ENCODE results near the gene L3MBTL3. TPM values are rescaled to one million over a fixed set of nuclear protein-coding genes. Genes with fewer than 3 reads are reported as not detected.
"Not testable (repeated sequence)": the region's sequence is repeated elsewhere in the genome, so short reads cannot be mapped to it uniquely, and the experiment has no call there.

L3MBTL3 gene
- total RNA-seq, 2 experiments from 2014 or later = 13.5 to 17.1 TPM

DNA sequence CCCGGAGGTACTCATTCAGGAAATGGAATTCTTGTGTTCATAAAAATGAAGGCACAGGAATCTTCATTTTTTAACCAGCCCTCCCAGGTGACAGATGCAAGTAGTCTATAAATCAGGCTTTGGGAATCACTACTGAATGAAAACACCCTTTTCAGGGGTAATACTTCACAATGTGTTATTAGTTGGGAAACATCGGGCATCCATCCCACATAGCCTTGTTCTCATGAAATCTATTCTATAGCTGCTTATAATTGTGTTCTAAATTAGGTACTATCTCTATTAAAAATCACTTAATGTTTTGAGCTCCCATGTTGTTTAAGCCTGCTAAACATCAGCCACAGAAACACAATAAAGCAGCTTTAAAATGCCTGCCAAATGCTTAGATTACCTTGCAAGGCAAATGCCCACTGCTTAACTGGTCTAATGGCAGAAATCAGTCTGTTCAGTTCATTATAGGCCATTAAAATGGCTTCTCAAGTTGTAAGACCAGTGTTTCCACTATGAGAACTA lies 94.9 kb downstream of the L3MBTL3 start:
- ChIA-PET POLR2A (no interaction called here), CTCF (interaction anchor here (1.0 kb wide), 2 partner anchors 17 to 101 kb away, joined by 3 read pairs; no protein-coding TSS in a partner anchor)
- H3K27ac Mint-ChIP-seq = no peak overlapping the region
- H3K4me3 Mint-ChIP-seq = no peak overlapping the region
- H3K27me3 Mint-ChIP-seq = no peaks in the 10 kb centered on the region
- H3K9me3 Mint-ChIP-seq = peaks cover 13% of the 10 kb centered on the region
- DNase-seq = no peak
- H3K36me3 Mint-ChIP-seq (ENCODE audit: low read depth) = peaks cover 55% of the 10 kb centered on the region
- H3K4me1 Mint-ChIP-seq = peaks cover 5% of the 10 kb centered on the region

DNA sequence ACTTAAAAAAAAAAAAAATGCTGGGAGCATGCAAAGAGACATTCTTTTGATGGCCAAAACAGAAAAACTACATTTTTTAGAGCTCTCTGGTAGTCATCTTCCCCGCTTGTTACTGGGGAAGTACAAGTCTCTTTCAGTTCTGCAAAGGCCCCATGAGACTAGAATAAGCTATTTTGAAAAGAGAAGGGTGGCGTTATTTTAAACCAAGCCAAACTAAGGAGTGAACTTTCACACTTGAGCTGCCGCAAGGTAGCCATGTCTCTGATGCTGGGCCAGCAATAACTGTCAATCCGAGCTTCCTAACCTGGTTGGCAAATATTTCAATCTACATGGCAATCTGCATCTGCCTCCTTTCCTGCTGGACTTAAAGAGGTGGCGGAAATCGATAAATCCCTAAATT lies 96.7 kb downstream of the L3MBTL3 start:
- Mint-ChIP-seq H3K4me3 (no peak overlapping the region), H3K27me3 (no peaks in the 10 kb centered on the region), H3K27ac (no peak overlapping the region), H3K36me3 (ENCODE audit: low read depth) (peaks cover 43% of the 10 kb centered on the region), H3K9me3 (peaks cover 7% of the 10 kb centered on the region), H3K4me1 (peaks cover 5% of the 10 kb centered on the region)
- DNase-seq = no peak
- ChIA-PET POLR2A (interaction anchor here (0.7 kb wide), 1 partner anchor 8 kb away, joined by 3 read pairs; no protein-coding TSS in a partner anchor), CTCF (interaction anchor here (0.6 kb wide), 1 partner anchor 81 kb away, joined by 3 read pairs; no protein-coding TSS in a partner anchor)

DNA sequence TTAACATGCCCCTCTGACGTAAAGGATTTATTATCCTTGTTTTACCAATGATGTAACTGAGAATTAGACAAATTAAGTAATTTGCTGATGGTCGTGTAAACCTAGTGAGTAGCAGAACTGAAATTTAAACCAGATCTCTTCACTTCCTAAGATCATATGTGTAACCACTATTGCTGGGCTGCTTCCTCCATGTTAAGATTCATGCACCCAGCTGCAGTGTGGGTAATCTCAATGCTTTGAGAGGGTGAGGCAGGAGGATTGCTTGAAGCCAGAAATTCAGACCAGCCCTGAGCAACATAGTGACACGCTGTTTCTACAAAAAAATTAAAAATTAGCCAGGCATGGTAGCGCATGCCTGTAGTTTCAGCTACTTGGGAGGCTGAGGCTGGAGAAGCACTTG lies 97.9 kb downstream of the L3MBTL3 start:
- DNase-seq = no peak
- peaks cover 7% of the 10 kb centered on the region for H3K9me3 Mint-ChIP-seq
- H3K4me1 Mint-ChIP-seq = peaks cover 11% of the 10 kb centered on the region
- H3K27ac Mint-ChIP-seq = no peak overlapping the region
- H3K27me3 Mint-ChIP-seq = no peaks in the 10 kb centered on the region
- ChIA-PET CTCF (no interaction called here), POLR2A (no interaction called here)
- H3K36me3 Mint-ChIP-seq (ENCODE audit: low read depth) = peaks cover 39% of the 10 kb centered on the region
- H3K4me3 Mint-ChIP-seq = no peak overlapping the region

DNA sequence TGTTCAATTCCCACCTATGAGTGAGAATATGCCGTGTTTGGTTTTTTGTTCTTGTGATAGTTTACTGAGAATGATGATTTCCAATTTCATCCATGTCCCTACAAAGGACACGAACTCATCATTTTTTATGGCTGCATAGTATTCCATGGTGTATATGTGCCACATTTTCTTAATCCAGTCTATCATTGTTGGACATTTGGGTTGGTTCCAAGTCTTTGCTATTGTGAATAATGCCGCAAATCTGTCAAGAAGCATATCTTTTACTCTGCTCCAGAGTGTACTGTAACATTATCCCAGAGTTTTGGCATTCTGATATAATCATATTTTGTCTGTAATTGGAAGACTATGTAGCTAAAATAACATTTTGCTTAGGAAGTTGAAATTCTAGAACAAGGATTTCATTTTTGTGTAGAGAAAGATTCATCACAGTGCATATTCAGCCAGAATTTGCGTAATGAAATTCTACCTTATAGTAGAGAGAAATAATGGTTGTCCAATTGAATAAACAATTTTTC lies 98.9 kb downstream of the L3MBTL3 start:
- POLR2A ChIA-PET, H3K27me3 Mint-ChIP-seq, H3K9me3 Mint-ChIP-seq, H3K27ac Mint-ChIP-seq, DNase-seq, H3K4me3 Mint-ChIP-seq, CTCF ChIA-PET: not testable (repeated sequence)
- H3K36me3 Mint-ChIP-seq (ENCODE audit: low read depth) = peaks cover 30% of the 10 kb centered on the region
- H3K4me1 Mint-ChIP-seq = peaks cover 11% of the 10 kb centered on the region

DNA sequence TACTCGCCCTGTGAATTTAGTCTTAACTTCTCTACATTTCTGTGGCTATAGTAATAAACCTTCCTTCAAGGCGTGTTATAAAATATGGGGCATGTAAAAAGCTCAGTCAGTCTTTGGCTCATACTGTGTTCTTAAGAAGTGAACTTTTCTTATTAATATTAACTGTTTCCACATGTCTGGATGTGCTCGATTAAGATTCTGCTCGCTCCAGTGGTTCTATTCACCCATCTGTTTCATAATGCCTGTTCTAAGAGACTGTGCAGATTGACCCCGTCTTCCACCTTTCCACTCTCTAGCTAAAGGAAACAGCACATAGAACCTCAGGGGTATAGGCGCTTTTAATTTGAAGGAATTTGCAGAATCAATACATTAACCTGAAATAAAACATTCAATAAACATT lies 99.9 kb downstream of the L3MBTL3 start:
- peaks cover 14% of the 10 kb centered on the region for H3K4me1 Mint-ChIP-seq
- H3K27me3 Mint-ChIP-seq = no peaks in the 10 kb centered on the region
- H3K4me3 Mint-ChIP-seq = no peak overlapping the region
- CTCF ChIA-PET = no interaction called here
- H3K9me3 Mint-ChIP-seq = peaks cover 5% of the 10 kb centered on the region
- POLR2A ChIA-PET = no interaction called here
- H3K27ac Mint-ChIP-seq = no peak overlapping the region
- DNase-seq = no peak
- peaks cover 29% of the 10 kb centered on the region for H3K36me3 Mint-ChIP-seq (ENCODE audit: low read depth)

DNA sequence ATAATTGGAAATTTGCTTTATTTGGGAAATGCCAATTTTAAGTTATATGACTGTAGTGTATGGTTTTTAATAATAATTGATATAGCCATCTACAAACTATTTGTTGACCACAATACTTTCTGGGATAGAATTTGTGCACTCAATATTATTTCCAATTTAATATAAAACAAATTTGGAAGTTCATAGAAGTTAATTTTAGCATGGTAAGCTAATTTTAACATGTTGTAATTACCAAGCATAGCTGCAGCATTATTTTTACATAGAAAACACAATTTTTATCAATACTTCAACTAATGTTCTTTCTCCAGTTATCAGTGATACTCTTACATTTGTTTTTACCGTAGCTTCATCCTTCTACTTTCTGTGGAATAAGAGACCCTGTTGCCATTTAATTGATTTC lies 100.8 kb downstream of the L3MBTL3 start:
- Mint-ChIP-seq H3K4me1 (peaks cover 14% of the 10 kb centered on the region), H3K9me3 (peaks cover 7% of the 10 kb centered on the region), H3K4me3 (no peak overlapping the region), H3K36me3 (ENCODE audit: low read depth) (peaks cover 34% of the 10 kb centered on the region), H3K27ac (no peak overlapping the region), H3K27me3 (no peaks in the 10 kb centered on the region)
- CTCF ChIA-PET = no interaction called here
- no peak for DNase-seq
- POLR2A ChIA-PET = no interaction called here

DNA sequence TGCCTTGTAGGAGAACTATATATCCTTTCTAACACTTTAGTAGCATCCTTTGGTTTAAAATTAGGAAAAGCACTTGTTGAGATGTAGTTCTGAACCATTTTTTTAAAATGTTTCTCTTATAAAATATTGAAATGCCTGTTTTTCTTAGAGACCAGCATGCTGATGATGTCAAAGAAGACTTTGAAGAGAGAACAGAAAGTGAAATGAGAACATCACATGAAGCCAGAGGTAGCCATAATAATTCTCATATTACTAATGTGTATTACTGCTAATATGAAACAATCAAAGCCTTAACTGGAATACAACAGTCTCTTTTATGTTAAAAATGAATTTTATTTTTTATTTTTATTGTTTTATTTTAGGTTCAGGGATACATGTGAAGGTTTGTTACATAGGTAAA lies 102.3 kb downstream of the L3MBTL3 start:
- H3K9me3 Mint-ChIP-seq = peaks cover 8% of the 10 kb centered on the region
- CTCF ChIA-PET = interaction anchor here (1.3 kb wide), 1 partner anchor 10 kb away, joined by 3 read pairs; no protein-coding TSS in a partner anchor
- peaks cover 14% of the 10 kb centered on the region for H3K4me1 Mint-ChIP-seq
- peaks cover 33% of the 10 kb centered on the region for H3K36me3 Mint-ChIP-seq (ENCODE audit: low read depth)
- no peak overlapping the region for H3K4me3 Mint-ChIP-seq
- POLR2A ChIA-PET = no interaction called here
- H3K27ac Mint-ChIP-seq = peak overlapping the region; percentile 25
- H3K27me3 Mint-ChIP-seq = no peaks in the 10 kb centered on the region
- no peak for DNase-seq

DNA sequence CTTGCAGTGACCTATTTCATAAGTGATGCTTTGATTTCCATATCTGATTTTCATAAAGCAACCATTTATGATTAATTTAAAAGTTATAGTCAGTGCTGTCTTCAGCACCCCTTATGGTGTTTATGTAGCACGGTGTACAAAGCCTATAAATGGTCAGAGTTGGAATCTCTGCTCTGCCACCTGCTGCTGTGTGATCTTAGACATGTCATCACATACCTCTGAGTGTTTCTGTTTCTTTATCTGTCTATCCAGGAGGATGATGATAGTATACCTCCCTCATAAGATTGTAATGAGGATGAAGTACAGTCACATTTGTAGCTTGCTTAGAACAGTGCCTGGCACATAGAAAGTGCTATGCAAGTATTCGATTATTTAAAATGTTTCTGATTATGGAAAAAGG lies 103.9 kb downstream of the L3MBTL3 start:
- Mint-ChIP-seq H3K4me1 (peaks cover 16% of the 10 kb centered on the region), H3K4me3 (no peak overlapping the region), H3K9me3 (peaks cover 12% of the 10 kb centered on the region), H3K36me3 (ENCODE audit: low read depth) (peaks cover 36% of the 10 kb centered on the region), H3K27ac (no peak overlapping the region), H3K27me3 (no peaks in the 10 kb centered on the region)
- POLR2A ChIA-PET = no interaction called here
- DNase-seq = no peak
- CTCF ChIA-PET = no interaction called here

DNA sequence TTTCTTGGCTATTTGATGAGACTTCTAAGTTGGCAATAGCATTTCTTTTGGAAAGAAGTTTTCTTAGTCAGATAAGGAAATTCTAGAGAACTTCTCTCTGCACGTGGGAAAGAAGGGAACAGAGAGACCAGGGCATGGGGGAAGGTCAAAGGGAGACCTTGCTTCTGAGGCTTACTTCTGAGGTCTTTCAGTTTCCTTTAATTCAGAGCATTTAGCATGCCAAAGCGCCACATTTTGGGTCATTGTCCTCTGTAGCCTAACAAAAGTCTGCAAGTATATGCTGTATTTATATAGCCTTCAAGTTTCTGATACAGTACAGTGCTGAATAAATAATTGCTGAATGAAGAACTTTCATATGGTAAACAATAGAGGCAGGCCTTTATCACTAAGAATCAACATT lies 108.8 kb downstream of the L3MBTL3 start:
- H3K27ac Mint-ChIP-seq = no peak overlapping the region
- POLR2A ChIA-PET = no interaction called here

DNA sequence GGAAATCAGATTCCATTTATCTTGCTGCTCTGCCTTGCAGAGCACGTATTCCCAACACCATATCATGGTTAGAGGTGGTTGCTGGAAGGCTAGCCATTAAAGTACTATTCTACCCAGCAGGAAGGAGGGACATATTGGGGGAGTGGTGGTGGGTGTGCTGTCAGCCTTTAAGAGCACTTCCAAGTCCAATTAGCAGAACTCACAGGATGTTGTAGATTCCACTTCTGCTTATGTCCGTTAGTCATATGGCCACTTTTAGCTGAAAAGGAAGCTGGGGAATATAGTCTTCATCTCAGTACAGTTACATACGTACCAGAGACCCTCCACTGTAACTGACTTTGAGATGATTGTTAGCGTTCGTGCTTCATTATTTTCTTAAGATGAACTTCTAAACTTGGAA lies 109.9 kb downstream of the L3MBTL3 start:
- POLR2A ChIA-PET = no interaction called here
- CTCF ChIA-PET = no interaction called here
- no peak overlapping the region for H3K4me3 Mint-ChIP-seq
- no peaks in the 10 kb centered on the region for H3K27me3 Mint-ChIP-seq
- H3K27ac Mint-ChIP-seq = no peak overlapping the region
- H3K9me3 Mint-ChIP-seq = peaks cover 28% of the 10 kb centered on the region
- H3K4me1 Mint-ChIP-seq = peaks cover 56% of the 10 kb centered on the region
- H3K36me3 Mint-ChIP-seq (ENCODE audit: low read depth) = peaks cover 60% of the 10 kb centered on the region
- DNase-seq = no peak

More for the DNA sequence above, 108.8 kb downstream of the L3MBTL3 start:
- Mint-ChIP-seq H3K4me3 (no peak overlapping the region), H3K36me3 (ENCODE audit: low read depth) (peaks cover 62% of the 10 kb centered on the region), H3K27me3 (no peaks in the 10 kb centered on the region), H3K9me3 (peaks cover 28% of the 10 kb centered on the region), H3K4me1 (peaks cover 48% of the 10 kb centered on the region)
- no peak for DNase-seq
- CTCF ChIA-PET = no interaction called here

DNA sequence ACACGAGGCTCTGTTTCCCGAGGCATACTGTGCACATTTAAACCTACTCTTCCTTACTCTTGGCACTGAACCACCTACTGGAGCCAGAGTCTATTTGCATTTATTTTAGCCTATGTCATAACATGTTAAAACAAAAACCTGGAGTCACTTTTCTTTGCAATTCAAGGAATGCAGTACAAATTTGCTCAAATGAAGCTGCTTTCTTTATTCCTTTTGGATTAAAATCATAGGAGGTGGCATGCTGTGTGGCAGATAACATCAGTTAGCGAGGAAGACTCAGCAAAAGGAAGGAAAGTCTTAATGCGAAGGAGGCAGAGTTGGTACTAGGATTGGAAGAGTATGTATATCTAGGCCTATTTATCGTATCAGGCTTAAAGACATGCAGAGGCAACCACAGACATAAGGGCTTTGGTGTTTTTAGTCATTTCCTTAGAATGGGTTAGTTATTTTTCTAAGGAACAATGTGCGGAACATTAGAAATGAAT lies 111.4 kb downstream of the L3MBTL3 start:
- Mint-ChIP-seq H3K36me3 (ENCODE audit: low read depth) (peaks cover 65% of the 10 kb centered on the region), H3K27ac (peak overlapping the region; percentile 21), H3K4me3 (no peak overlapping the region), H3K9me3 (peaks cover 26% of the 10 kb centered on the region), H3K4me1 (peaks cover 69% of the 10 kb centered on the region), H3K27me3 (no peaks in the 10 kb centered on the region)
- DNase-seq = no peak
- ChIA-PET POLR2A (interaction anchor here (0.7 kb wide), 1 partner anchor 115 kb away, joined by 3 read pairs; no protein-coding TSS in a partner anchor), CTCF (interaction anchor here (1.5 kb wide), 1 partner anchor 17 kb away, joined by 3 read pairs; no protein-coding TSS in a partner anchor)

DNA sequence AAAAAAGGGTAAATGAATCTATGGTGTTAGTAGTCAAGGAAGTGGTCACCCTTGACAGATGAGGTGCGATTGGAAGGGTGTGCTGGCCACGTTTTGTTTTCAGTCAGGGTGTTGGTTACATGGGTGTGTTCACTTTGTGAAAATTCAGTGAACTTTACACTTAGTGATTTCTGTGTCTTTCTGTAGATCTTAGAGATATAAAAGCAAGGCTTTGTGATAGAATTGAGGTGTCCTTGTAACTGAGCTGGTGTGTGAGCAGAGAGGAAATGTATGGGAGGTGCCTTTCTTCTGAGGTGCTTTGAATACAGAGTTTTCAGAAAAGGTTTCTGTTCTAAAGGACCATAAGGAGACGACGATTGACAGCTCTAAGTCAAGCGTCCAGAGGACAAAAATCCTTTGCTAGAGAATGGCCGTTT lies 113.9 kb downstream of the L3MBTL3 start:
- Mint-ChIP-seq H3K27ac (peak overlapping the region; percentile 88), H3K36me3 (ENCODE audit: low read depth) (peaks cover 68% of the 10 kb centered on the region), H3K4me1 (peaks cover 84% of the 10 kb centered on the region), H3K27me3 (no peaks in the 10 kb centered on the region), H3K4me3 (peak overlapping the region; percentile 35), H3K9me3 (peaks cover 21% of the 10 kb centered on the region)
- peak; percentile 87 for DNase-seq
- CTCF ChIA-PET = interaction anchor here (0.6 to 0.9 kb wide), 2 partner anchors 9 to 464 kb away, joined by 3 read pairs; no protein-coding TSS in a partner anchor
- POLR2A ChIA-PET = interaction anchor here (1.1 kb wide), 1 partner anchor 91 kb away, joined by 3 read pairs; no protein-coding TSS in a partner anchor

DNA sequence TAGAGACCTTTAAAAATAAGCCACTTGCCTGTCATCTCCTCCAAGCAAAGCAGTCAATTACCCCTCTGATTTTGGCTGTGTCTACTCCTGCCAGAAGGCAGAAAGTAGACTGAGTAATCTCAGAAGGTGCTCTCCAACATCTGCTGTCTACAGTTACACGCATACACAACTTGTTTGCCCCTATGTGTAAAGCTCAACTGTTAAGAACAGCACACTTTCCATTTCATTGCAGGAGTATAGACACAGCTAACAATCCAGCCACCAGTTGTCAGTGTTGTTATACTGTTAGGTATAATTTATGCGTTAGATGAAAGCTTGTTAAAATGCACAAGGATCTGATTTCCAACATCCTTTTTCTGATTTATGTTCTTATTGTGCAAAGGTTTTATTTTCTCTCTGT lies 116.2 kb downstream of the L3MBTL3 start:
- Mint-ChIP-seq H3K27me3 (no peaks in the 10 kb centered on the region), H3K9me3 (peaks cover 19% of the 10 kb centered on the region), H3K4me1 (peaks cover 93% of the 10 kb centered on the region), H3K27ac (peak overlapping the region; percentile 88), H3K4me3 (peak overlapping the region; percentile 8), H3K36me3 (ENCODE audit: low read depth) (peaks cover 77% of the 10 kb centered on the region)
- ChIA-PET POLR2A (no interaction called here), CTCF (interaction anchor here (0.9 to 1.5 kb wide), 4 partner anchors 9 to 147 kb away, joined by 3 to 4 read pairs (median 3); no protein-coding TSS in a partner anchor)
- peak; percentile 24 for DNase-seq

Measured in activated CD4-positive, alpha-beta T cell treated with anti-CD3 and anti-CD28 coated beads, Interleukin-2, amount 10 ng/mL, durations not matched to agents 7 days and 5 days (primary cell).